ENCODE measurements around the gene LHX2.

DNA sequence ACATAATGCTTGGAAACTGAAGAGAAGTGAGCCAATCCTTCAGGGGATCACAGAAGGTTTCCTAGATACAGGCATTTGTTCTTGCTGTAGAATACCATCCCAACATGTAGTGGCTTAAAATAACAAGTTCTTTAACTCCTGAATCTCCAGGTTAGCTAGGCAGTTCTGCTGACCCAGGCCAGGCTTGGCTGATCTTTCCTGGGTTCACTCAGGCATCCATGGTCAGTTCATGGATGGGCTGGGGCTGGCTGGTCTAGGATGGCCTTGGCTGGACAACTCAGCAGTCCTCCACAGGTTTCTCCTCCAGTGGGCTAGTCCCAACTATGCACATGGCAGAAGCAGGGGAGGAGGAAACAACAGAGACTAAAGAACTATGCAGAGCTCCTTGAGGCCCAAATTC is 44.2 kb upstream of the LHX2 start:
- TF ChIP-seq TAF1 (CRISPR knock-in tag; IDR thresholded peaks at IDR 0.05) (no peak), KAT7 (CRISPR knock-in tag; IDR thresholded peaks at IDR 0.05; ENCODE audit: borderline replicate concordance) (no peak), NR2C2 (CRISPR knock-in tag; IDR thresholded peaks at IDR 0.05; ENCODE audit: borderline replicate concordance) (no peak), CTCF (CRISPR knock-in tag; IDR thresholded peaks at IDR 0.05) (no peak), ZNF367 (CRISPR knock-in tag; IDR thresholded peaks at IDR 0.05; ENCODE audit: borderline replicate concordance) (no peak), ZNF317 (CRISPR knock-in tag; IDR thresholded peaks at IDR 0.05) (no peak), SRSF1 (optimal IDR thresholded peaks at IDR 0.05; ENCODE audit: low read depth, low read length) (no peak), ZNF567 (CRISPR knock-in tag; IDR thresholded peaks at IDR 0.05; ENCODE audit: borderline replicate concordance) (no peak), NCOR1 (IDR thresholded peaks at IDR 0.05; ENCODE audit: borderline replicate concordance, low read length) (no peak), DDIT3 (CRISPR knock-in tag; IDR thresholded peaks at IDR 0.05) (no peak), ZNF230 (CRISPR knock-in tag; IDR thresholded peaks at IDR 0.05) (no peak), POLR2AphosphoS5 (IDR thresholded peaks at IDR 0.05; ENCODE audit: low read depth, low read length) (no peak), ZNF776 (CRISPR knock-in tag; IDR thresholded peaks at IDR 0.05) (no peak), ZNF414 (CRISPR knock-in tag; IDR thresholded peaks at IDR 0.05) (no peak)

Measured in HepG2 (cell line).